Ramos (cell line): Measurements from ENCODE around the gene PAPPA.

Source experiments
- in situ Hi-C: fragments of 300-500 bp; cut with MboI; formaldehyde crosslinking; loops from one replicate; pipeline ENCODE4 v1.14.3; 2022; ENCODE audit warnings: low sequenced_read_pairs; ENCODE audit not compliant: unreplicated experiment

Gene PAPPA

GRCh38 chr9:116333254-116333653 lies 179.7 kb downstream of the PAPPA start:
- in situ Hi-C loops = no loop called here

DNA sequence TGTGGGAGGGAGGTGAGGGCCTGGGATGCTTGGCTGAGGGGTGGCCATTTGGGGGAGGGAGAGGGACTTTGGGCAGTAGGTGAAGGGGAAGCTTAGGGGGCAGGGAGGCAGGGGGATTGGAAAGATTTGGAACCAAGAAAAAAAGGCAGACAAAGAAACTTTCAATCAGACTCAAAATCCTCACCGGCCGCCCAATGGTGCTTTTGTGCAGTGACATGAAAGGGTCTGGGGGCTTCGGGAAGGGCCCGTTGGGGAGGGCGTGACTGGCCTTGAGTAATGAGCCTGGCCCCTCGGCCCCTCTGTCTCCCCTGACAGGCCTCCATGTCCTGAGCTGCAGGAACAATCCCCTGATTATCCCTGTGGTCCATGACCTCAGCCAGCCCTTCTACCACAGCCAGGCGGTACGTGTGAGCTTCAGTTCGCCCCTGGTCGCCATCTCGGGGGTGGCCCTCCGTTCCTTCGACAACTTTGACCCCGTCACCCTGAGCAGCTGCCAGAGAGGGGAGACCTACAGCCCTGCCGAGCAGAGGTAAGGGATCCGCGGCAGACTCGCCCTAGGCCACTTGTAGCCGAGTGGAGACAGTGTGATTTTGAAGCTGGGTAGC lies 181.1 kb downstream of the PAPPA start:
- in situ Hi-C loops = no loop called here

- in situ Hi-C loops = no loop called here
Measured at GRCh38 chr9:116335392-116335791, 181.8 kb downstream of the PAPPA start.

DNA sequence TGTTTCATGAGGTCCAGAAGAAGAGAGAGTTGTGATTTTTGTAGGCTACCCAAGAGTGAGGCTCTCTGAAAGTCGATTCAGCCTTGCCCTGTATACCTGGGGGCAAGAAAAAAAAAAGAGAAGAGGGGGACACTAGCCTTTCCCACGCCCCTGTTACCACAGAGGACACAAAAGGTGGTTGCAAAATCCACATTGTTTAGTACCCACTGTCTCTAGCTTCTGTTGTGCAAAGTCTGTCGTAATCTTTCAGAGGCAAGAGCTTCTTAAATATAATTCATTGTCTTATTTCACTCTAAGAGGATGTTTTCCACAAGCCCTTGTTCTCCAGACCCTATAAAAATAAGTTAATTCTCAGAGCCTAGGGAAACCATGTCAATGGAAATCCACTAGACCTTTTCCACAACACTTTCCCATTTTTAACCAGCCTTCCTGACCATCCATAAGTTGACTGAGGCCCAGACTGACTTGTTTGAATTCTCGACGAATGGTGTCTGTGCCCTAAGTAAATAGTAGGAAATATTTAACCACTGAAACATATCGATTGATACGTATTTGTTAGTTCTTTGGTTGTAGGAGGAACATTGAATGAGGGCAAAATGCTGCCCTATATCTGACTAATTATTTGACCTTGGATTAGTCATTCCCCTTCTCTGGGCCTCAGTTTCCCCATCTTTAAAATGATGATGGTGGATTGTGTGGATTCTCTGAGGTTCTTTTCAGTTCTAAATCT lies 182.7 kb downstream of the PAPPA start:
- in situ Hi-C loops = no loop called here

- in situ Hi-C loops = no loop called here
Measured at GRCh38 chr9:116337015-116337414, 183.4 kb downstream of the PAPPA start.

- in situ Hi-C loops = no loop called here
Measured at GRCh38 chr9:116340270-116340669, 186.7 kb downstream of the PAPPA start.

- in situ Hi-C loops = no loop called here
Measured at GRCh38 chr9:116342061-116342460, 188.5 kb downstream of the PAPPA start.

GRCh38 chr9:116342941-116343340 lies 189.3 kb downstream of the PAPPA start:
- in situ Hi-C loops = no loop called here

- in situ Hi-C loops = no loop called here
Measured at GRCh38 chr9:116344416-116344815, 190.8 kb downstream of the PAPPA start.

DNA sequence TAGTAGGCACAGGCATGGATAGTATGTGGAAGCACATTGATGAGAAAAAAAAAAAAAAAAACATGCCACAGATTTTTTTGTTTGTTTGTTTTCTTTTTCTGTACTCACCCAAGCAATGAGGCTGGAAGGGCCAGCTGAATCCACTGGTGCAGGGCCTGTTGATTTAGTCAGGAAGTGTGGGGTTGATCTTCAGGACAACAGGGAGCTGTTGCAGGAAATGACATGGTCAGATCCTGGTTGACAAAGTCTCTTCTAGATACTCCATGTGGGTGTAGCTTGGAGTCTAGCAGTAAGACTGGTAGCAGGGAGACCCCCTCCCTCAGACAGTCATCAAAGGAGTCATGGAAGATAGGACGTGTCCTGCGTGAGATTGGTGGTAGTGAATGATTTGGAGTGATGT lies 191.8 kb downstream of the PAPPA start:
- in situ Hi-C loops = no loop called here

GRCh38 chr9:116345817-116346216 lies 192.2 kb downstream of the PAPPA start:
- in situ Hi-C loops = no loop called here

- in situ Hi-C loops = no loop called here
Measured at GRCh38 chr9:116349684-116350083, 196.1 kb downstream of the PAPPA start.

DNA sequence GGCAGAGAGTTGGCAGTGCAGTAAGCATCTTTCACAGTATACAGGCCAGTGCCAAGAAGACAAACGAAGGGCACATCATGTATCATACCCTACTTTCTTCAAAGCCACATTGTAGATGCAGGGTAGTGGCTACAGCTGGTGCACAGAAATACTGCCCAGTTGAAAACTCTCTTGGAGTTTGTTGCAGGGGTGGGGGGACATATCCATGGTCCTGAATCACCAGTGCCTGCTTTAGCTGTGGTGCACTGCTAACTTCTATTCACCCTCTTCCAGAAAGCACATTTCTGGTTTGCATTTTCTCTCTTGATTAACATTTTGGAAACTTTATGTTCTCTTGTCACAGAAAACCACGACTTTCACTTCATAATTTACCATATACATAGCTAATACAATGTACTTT lies 196.6 kb downstream of the PAPPA start:
- in situ Hi-C loops = no loop called here

DNA sequence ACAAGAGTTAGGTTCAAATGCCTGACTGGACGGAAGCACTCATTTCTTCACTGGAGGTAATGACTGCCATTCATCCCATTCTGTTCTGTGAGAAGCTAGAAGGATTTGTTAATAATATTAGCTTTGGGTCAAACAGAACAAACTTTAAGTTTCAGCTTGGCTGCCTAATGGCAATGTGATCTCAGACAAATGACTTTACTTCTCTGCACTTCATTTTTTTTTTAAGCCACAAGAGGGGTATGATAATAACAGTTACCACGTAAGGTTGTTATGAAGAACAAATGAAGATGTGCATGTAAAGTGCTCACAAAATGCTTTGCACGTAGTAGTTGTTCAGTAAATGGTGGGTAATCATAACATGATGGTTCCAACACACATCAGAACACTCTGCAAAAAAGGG lies 199.4 kb downstream of the PAPPA start:
- in situ Hi-C loops = no loop called here

GRCh38 chr9:116355153-116355921 lies 201.7 kb downstream of the PAPPA start:
- in situ Hi-C loops = no loop called here

DNA sequence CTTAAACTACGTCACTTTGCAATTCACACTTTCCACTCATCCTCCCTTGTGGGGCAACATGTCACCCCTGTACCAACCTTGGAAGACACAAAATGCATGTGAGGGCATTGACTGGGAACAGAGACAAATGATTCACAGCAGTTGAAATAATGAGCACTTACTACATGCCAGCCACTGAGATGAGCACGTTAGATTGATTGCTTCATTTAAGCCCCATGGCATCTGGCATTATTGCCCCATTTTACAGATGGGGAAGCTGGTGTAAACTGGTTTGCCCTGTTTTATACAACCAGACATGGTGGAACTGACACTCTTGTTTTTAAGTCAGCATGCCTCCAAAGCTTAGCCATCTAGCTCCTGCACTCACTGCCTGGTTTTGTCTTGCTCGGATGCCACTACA lies 204.7 kb downstream of the PAPPA start:
- in situ Hi-C loops = no loop called here

DNA sequence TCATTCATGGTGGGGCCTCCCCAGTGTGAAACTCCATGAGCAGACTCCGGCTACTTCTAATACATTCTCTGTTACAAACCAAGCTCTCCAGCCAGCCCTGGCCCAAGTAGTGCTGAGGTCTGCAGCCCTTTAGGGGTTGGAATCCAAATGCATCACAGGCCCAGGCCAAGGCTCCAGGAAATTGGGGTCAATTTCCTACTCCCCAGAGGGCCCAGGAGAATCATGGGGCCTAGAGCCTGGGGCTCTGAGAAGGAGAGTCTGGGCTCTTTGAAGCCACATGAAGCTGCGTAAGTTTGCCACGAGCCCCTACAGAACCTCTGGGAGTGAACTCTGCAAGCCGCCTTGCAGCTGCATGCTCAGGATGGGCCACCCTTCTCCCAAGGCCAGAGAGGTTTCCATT lies 206.4 kb downstream of the PAPPA start:
- in situ Hi-C loops = no loop called here

- in situ Hi-C loops = no loop called here
Measured at GRCh38 chr9:116360989-116361388, 207.4 kb downstream of the PAPPA start.

GRCh38 chr9:116361547-116361946 lies 208.0 kb downstream of the PAPPA start:
- in situ Hi-C loops = no loop called here

DNA sequence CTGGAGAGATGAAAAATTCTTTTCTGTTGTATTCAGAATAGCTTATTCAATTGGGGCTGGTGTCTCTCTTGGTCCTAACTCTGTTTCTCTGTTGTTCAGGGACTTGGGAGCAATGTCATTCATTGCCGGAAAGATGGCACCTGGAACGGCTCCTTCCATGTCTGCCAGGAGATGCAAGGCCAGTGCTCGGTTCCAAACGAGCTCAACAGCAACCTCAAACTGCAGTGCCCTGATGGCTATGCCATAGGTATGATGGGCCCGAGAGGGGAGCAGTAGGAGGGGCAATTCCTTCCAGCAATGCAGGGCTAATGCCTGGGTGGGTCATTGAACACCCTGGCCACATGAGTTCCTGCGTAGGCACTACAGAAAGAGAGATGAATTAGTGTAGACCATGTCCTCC lies 208.9 kb downstream of the PAPPA start:
- in situ Hi-C loops = no loop called here

DNA sequence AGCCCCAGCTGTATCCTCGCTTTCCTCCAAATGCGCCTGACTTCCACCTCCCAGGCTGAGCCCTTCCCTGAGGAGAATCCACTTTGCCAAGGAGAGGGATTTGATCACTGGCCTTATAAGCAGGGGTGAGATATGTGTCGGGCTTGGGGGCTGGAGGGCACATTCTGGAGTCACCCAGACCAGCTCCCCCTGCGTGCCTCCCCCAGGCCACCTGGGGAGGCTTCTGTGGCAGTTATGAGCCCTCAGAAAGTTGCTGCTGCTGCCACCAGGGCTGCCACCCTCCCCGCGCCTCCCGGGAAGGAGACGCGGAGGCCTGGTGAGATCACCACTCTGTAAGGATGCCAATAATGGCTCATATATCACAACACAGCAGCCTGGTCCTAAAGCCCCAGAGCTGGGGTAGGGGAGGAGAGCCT lies 211.5 kb downstream of the PAPPA start:
- in situ Hi-C loops = no loop called here
